ENCODE measurements around the gene SMPD3.

SMPD3 gene

GRCh38 chr16:68351463-68351862, 96.8 kb downstream of the SMPD3 start:
- DNase-seq: no peak

- DNase-seq: no peak
Observed at GRCh38 chr16:68350813-68351350, 97.4 kb downstream of the SMPD3 start.

DNA sequence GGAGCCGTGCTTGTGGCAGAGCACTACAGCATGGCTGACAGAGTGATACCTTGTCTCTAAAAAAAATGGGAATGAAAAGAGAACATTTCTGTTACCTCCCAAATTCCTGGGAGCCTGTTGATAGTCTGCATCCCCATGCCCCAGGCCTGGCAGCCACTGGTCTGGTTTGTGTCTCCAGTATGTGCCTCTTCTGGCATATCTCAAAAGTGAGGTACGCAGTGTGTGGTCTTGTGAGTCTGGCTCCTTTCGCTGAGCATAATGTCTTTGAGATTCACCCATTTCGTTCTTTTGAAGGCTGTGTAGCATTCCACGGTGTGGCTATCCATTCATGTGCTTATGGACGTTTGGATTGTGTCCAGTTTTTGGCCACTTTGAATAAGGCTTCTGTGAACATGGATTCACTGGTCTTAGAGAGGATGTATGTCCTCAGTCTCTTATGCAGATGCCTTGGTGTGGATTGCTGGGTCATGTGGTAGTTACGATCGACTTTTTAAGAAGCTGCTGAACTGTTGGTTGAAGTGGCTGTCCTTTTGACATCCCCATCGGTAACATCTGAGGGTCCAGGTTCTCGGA, 98.4 kb downstream of the SMPD3 start:
- no peak for DNase-seq

- no peak for DNase-seq
Observed at GRCh38 chr16:68348639-68349445, 99.5 kb downstream of the SMPD3 start.

GRCh38 chr16:68347605-68348004, 100.7 kb downstream of the SMPD3 start:
- no peak for DNase-seq

DNA sequence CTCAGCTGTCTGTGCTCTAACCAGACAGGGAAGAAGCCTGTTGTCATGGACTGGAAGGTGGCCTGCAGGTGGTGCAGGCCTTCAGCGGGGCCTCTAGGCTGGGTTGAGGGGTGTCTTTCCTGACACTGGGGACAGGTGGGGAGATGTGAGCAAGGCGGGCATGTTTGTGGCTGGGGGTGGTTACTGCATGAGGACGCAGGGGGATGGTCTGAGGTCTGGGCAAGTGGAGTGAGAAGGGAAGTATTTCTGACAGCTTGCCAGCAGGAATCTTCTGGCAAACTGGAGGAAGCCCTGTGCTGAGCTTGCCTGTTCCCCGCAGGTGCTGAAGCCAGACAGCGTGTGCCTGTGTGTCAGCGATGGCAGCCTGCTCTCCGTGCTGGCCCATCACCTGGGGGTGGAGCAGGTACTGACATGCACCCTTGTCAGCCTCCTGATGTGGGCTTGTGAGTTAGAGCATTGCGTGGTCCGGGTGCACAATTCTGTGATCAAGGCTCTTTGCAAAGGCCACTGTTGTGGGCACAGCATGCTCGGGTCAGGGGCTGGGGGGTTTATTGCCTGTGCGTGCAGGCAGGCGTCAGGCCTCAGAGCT, 101.3 kb downstream of the SMPD3 start:
- no peak for DNase-seq

DNA sequence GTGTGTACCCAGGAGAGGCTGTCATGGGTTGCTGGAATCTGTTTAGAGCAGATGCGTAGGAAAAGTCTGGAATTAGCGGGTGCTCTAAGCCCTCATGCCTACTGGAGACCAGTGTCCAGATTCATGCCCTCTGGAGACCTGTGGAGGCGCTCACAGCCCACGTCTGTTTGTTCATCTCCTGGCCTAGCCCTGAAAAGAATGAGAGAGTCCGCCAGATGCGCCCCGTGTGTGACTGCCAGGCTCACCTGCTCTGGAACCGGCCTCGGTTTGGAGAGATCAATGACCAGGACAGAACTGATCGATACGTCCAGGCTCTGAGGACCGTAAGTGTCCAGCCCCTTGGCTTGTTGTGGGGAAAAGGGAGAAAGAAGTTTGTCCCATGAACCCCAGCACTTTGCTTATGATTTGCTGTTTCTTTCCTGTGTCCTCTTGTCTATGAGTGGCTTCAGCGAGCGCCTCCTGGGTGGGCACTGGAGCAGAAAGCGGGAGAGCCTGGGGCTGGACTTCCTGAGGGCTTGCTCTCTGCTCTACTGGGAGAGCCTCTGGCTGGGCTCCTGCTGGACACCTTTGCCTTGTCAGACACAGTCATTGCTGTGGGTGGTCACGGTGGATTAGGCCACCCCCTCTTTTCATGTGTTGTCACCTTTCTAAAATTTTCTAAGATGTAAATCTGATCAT, 102.2 kb downstream of the SMPD3 start:
- DNase-seq: no peak

DNA sequence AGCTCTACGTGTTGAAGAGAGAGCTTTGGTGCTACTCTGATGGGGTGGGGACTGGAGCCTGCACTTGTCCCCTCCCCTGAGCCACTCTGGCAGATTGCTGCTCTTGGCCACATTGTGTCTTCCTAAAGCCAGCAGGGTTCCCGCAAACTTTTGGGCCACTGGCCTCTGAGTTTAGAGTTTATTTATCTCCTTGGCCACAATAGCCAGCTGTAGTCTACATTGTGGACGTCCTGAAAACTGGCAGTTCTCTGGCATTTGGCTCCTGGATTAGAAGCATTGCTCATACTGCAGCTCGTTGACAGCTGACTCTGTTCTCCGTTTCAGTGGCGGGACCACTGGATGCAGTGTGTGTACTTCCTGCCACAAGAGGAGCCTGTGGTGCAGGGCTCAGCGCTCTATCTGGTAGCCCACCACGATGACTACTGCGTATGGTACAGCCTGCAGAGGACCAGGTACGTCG, 102.9 kb downstream of the SMPD3 start:
- DNase-seq: no peak

GRCh38 chr16:68344252-68344651, 104.1 kb downstream of the SMPD3 start:
- DNase-seq: no peak

DNA sequence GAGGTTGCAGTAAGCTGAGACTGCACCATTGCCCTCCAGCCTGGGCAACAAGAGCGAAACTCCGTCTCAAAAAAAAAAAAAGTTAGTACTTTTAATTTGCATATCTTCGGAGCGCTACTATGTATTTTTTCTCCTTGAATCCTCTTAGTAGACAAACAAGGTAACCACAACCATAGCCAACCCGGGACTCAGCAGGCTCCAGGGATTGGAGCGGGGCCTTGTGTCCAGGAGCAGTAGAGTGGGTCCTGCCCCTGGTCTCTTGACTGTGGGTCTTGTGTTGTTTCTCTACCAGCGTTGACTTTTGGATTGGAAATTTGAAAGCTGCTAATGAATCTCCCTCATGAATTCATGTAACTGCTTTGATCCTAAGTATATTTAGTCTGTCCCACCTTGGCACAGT, 105.2 kb downstream of the SMPD3 start:
- no peak for DNase-seq

DNA sequence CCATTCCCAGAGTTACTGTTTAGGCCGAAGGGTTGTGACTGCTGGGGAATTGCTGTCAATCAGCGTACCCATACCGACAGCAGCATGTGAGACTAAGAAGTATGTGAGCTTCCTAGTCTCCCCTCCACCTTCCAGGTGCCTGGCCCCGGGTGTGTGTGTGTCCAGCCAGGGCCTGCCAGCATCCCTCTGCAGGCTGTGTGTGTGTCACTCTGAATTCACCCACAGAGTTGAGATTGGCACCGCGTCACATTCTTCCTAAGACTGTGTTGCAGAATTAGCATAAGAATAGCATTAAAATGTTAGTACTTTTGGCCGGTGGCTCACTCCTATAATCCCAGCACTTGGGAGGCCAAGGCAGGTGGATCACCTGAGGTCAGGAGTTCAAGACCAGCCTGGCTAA, 105.7 kb downstream of the SMPD3 start:
- DNase-seq: no peak

- no peak for DNase-seq
Observed at GRCh38 chr16:68339214-68339613, 109.1 kb downstream of the SMPD3 start.

DNA sequence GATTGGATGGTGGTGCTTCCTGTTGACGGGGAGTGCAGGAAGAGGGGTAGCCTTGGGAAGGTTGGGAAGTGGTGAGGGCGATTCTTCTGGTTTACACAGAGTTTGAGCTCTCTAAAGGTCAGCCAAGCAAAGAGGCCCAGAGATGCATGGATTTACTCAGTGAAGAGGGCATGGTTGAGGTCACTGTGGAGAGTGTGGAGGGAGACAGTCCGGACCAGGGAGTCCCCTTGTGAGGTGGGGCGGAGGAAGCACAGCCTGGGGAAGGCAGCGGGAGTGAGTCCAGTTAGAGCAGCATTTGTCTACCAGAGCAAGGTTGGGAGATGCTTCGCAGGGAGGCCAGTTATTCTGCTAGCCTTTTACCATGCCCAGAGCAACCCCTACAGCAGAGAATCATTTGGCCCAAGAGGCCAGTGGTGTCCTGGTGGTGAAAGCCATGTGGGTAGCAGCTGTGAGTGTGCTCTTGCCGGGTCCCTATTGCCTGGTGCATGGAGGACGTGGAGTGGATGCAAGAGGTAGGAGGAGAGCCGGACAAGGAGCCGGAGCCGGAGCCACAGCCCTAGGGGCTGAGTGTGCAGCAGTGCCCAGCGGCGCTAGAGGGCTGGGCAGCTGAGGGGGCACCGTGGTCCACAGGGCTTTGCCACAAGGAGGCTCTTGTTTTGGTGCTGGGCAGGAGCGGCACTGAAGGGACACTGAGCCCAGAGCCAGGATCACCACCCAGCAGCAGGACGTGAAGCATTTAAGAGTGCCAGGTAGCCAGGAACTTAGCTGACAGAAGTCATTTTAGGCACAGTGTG, 109.8 kb downstream of the SMPD3 start:
- DNase-seq: no peak

- DNase-seq: no peak
Observed at GRCh38 chr16:68335175-68335574, 113.1 kb downstream of the SMPD3 start.

DNA sequence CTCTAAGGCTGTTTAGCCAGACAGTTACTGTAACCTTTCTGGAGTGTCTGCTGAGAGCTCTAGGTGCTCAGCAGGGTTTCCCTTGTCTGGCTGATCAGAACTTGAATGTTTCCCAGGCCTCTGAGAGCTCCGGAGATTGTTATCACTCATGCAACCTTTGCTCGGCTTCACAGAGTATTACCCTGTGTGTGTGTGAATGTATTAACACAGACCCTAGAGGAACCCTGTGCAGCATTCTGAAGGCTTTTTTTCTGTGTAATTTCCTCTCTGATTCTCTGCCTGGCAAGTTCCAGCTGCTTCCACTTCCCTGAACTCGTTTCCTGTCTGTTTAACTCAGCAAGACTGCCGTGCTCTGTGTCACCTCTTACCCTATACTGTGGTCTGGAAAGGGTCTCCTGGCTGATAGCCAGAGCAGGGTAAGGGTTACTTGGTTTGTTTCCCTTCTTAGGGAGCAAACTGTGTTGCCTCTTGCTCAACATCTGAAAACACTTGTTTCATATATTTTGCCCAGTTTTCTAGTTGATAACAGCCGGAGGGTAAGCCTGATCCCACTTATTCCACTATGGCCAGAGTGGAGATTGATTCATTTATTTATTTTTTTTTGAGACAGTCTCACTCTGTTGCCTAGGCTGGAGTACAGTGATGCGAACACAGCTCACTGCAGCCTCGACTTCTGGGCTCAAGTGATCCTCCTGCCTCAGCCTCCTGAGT, 115.7 kb downstream of the SMPD3 start:
- no peak for DNase-seq

DNA sequence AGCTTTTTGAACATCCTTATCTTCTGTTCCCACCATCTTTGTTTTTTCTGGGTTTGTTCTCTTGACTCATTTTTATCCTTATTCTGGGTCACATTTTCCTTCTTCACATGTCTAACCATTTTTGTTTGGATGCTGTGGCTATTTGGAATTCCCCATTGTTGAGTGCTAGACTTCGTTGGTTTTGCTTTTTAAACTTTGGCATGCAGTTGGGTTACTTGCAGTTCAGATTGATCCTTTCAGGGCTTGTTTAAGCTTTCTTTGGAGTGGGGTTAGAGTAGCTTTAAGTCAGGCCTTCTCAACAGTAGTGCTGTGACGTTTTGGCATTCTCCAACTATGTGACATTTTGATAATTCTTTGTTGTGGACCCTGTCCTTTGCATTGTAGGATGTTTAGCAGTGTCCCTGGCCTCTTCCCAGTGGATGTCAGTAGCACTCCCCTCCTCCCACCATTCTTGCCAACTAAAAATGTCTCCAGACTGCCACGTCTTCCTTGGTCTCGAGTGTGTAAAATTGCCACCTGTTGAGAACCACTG, 116.4 kb downstream of the SMPD3 start:
- no peak for DNase-seq

- no peak for DNase-seq
Observed at GRCh38 chr16:68328860-68329390, 119.4 kb downstream of the SMPD3 start.

GRCh38 chr16:68328151-68328859, 120.0 kb downstream of the SMPD3 start:
- peak; percentile 85 for DNase-seq

- DNase-seq: no peak
Observed at GRCh38 chr16:68324780-68325357, 123.4 kb downstream of the SMPD3 start.

- DNase-seq: no peak
Observed at GRCh38 chr16:68324336-68324735, 124.0 kb downstream of the SMPD3 start.
